ENCODE data around the gene LSP1.

GRCh38 chr11:1923201-1923956, 70.5 kb downstream of the LSP1 start:
- TF ChIP-seq CTCF (IDR thresholded peaks at IDR 0.05; ENCODE audit: poor library complexity) (no peak), EZH2 (IDR thresholded peaks at IDR 0.05; ENCODE audit: borderline replicate concordance) (no peak), EZH2phosphoT487 (IDR thresholded peaks at IDR 0.05; ENCODE audit: low read depth, severe bottlenecking, unreplicated experiment) (no peak)
